WTC11 (cell line): Measurements from ENCODE around the gene ZNF425. TPM values are rescaled to one million over a fixed set of nuclear protein-coding genes. Genes with fewer than 3 reads are reported as not detected.

Source experiments
- ATAC-seq: fragments of 200-7000 bp; cut with Tn5 transposase; 2 replicates; pipeline ENCODE4 v1.10.0; 2021; ENCODE audit warnings: mild to moderate bottlenecking, moderate library complexity
- CTCF ChIA-PET: fragments of 300-600 bp; sonication (Branson Sonifier 250); formaldehyde crosslinking; loops from one replicate; lab custom pipeline; 2021; ENCODE audit warnings: antibody characterized with exemption; lab: Charles Lee
- POLR2A ChIA-PET: fragments of 350-600 bp; sonication (Branson Sonifier 250); formaldehyde crosslinking; loops from one replicate; lab custom pipeline; 2021; ENCODE audit warnings: antibody characterized with exemption; lab: Charles Lee
- DNase-seq: peaks from one replicate; pipeline ENCODE4 v3.0.0; 2021; ENCODE audit warnings: low spot score
- H3K27ac Mint-ChIP-seq: 2 replicates; pipeline ENCODE4 v1.8.0; 2021; ENCODE audit warnings: mixed read lengths
- H3K27me3 Mint-ChIP-seq: 2 replicates; pipeline ENCODE4 v1.8.0; 2021; ENCODE audit warnings: low read depth, mild to moderate bottlenecking, moderate library complexity, mixed read lengths
- H3K36me3 Mint-ChIP-seq: 2 replicates; pipeline ENCODE4 v1.8.0; 2021; ENCODE audit warnings: mixed read lengths
- H3K4me1 Mint-ChIP-seq: 2 replicates; pipeline ENCODE4 v1.8.0; 2022; ENCODE audit warnings: mixed read lengths
- H3K4me3 Mint-ChIP-seq: 2 replicates; pipeline ENCODE4 v1.8.0; 2021; ENCODE audit warnings: mild to moderate bottlenecking, moderate library complexity, mixed read lengths
- H3K9me3 Mint-ChIP-seq: 2 replicates; pipeline ENCODE4 v1.8.0; 2021; ENCODE audit warnings: mixed read lengths
- ELF4 ChIP-seq: sonication (generic); formaldehyde crosslinking; IDR thresholded peaks from 2 replicates; pipeline ENCODE4 v1.8.1; 2022; ENCODE audit warnings: low read depth, mild to moderate bottlenecking, moderate library complexity, missing genetic modification reagents
- FOXP1 ChIP-seq: sonication (generic); formaldehyde crosslinking; IDR thresholded peaks from 2 replicates; pipeline ENCODE4 v1.8.0; 2022; ENCODE audit warnings: missing genetic modification reagents, mild to moderate bottlenecking, moderate library complexity, borderline replicate concordance
- GRHL2 ChIP-seq: fragments of 250-450 bp; sonication (Bioruptor Pico); IDR thresholded peaks from 2 replicates; pipeline ENCODE4 v1.8.0; 2022; ENCODE audit warnings: mild to moderate bottlenecking, moderate library complexity; ENCODE audit not compliant: insufficient replicate concordance, severe bottlenecking
- JAZF1 ChIP-seq: fragments of 250-450 bp; sonication (Bioruptor Pico); IDR thresholded peaks from 2 replicates; pipeline ENCODE4 v1.9.0; 2021; ENCODE audit warnings: moderate library complexity, mild to moderate bottlenecking, inconsistent platforms
- NR3C1 ChIP-seq: sonication (generic); formaldehyde crosslinking; conservative IDR thresholded peaks from 2 replicates; pipeline ENCODE4 v1.8.1; 2023; ENCODE audit warnings: low read depth, mild to moderate bottlenecking, missing genetic modification reagents
- OVOL2 ChIP-seq: fragments of 250-450 bp; sonication (Bioruptor Pico); IDR thresholded peaks from 2 replicates; pipeline ENCODE4 v1.9.0; 2021; ENCODE audit warnings: mild to moderate bottlenecking, borderline replicate concordance
- SMAD4 ChIP-seq: sonication (generic); formaldehyde crosslinking; IDR thresholded peaks from 2 replicates; pipeline ENCODE4 v1.8.0; 2022; ENCODE audit warnings: mild to moderate bottlenecking, missing genetic modification reagents
- ZNF671 ChIP-seq: fragments of 250-450 bp; sonication (Bioruptor Pico); IDR thresholded peaks from 2 replicates; pipeline ENCODE4 v1.8.0; 2021; ENCODE audit warnings: mild to moderate bottlenecking
- total RNA-seq: library from RNA; stranded (reverse); gene quantifications from 3 replicates; pipeline ENCODE4 v1.2.3, GENCODE V29; 2021
- TF ChIP-seq, protein P1 (sequence below): sonication (generic); formaldehyde crosslinking; IDR thresholded peaks from 2 replicates; pipeline ENCODE4 v1.8.1; 2023; ENCODE audit warnings: mild to moderate bottlenecking, missing genetic modification reagents, moderate library complexity
- TF ChIP-seq, protein P2 (sequence below): fragments of 250-450 bp; sonication (Bioruptor Pico); IDR thresholded peaks from 2 replicates; pipeline ENCODE4 v1.9.0; 2021; ENCODE audit warnings: moderate library complexity, mild to moderate bottlenecking, inconsistent platforms, borderline replicate concordance
- TF ChIP-seq, protein P3 (sequence below): fragments of 250-450 bp; sonication (Bioruptor Pico); conservative IDR thresholded peaks from 2 replicates; pipeline ENCODE4 v1.9.0; 2021; ENCODE audit warnings: mild to moderate bottlenecking
- TF ChIP-seq, protein P4 (sequence below): sonication (generic); formaldehyde crosslinking; IDR thresholded peaks from 2 replicates; pipeline ENCODE4 v1.8.1; 2022; ENCODE audit warnings: mild to moderate bottlenecking, moderate library complexity, missing genetic modification reagents
- TF ChIP-seq, protein P5 (sequence below): fragments of 250-450 bp; sonication (Bioruptor Pico); IDR thresholded peaks from 2 replicates; pipeline ENCODE4 v1.8.0; 2021; ENCODE audit warnings: mild to moderate bottlenecking
- TF ChIP-seq, protein P6 (sequence below): sonication (generic); formaldehyde crosslinking; IDR thresholded peaks from 2 replicates; pipeline ENCODE4 v1.8.1; 2023; ENCODE audit warnings: mild to moderate bottlenecking, missing genetic modification reagents, moderate library complexity
- TF ChIP-seq, protein P7 (sequence below): fragments of 200-600 bp; IDR thresholded peaks from 2 replicates; pipeline ENCODE4 v1.8.0; 2022; ENCODE audit warnings: antibody characterized with exemption
- TF ChIP-seq, protein P8 (sequence below): sonication (generic); formaldehyde crosslinking; IDR thresholded peaks from 2 replicates; pipeline ENCODE4 v1.8.1; 2023; ENCODE audit warnings: mild to moderate bottlenecking, missing genetic modification reagents
- TF ChIP-seq, protein P9 (sequence below): sonication (generic); formaldehyde crosslinking; IDR thresholded peaks from 2 replicates; pipeline ENCODE4 v1.8.1; 2022; ENCODE audit warnings: mild to moderate bottlenecking, missing genetic modification reagents, moderate library complexity, borderline replicate concordance
- TF ChIP-seq, protein P10 (sequence below): sonication (generic); formaldehyde crosslinking; IDR thresholded peaks from 2 replicates; pipeline ENCODE4 v1.8.0; 2023; ENCODE audit warnings: missing genetic modification reagents, mild to moderate bottlenecking, borderline replicate concordance

The ZNF425 gene
- total RNA-seq, 1 experiment from 2014 or later = 3.8 TPM

DNA sequence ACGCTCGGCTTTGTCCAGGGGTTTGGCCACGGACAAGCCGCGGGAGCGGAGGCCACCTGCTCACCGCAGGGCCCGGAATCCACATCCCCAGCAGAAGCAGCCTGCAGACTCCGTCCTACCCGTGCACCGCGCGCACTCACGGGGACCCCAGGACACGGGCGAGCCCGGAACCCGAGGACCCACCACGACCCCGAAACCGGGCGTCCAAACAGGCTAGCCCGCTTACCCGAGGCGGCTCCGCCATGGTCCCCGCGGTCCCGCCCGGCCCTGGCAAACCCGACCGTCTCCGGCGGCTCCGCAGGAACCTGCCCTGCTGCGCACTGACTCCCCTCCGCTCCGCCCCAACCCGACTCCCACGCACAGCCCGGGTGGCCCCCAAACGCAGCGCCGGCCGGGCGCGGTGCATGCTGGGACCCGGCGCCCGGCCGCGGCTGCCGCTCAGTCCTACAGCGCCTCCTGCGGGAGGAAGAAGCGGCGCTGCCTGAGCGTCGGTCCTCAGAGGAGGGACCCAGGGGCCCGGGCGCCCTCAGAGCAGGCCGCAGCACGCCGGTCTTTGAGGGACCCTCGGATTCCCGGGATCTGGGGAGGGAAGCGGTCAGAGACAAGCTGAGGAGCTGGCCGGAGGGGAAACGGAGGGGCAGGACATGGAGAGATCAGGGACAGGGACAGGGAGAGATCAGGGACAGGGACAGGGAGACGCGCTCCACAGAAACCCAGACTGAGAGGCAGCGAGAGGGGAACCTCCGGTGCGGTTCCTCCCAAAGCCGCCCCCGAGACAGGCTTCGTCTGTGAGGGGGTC is 35.5 kb downstream of the ZNF425 start, which contains the start of gene ZNF786:
Gene ZNF786 (minus strand): TSS at position 322 of the 799 bp plus-strand sequence. CDS start 78 bp downstream, at position 244.
- Mint-ChIP-seq H3K4me1 (peaks cover 12% of the 10 kb centered on the region), H3K36me3 (peaks cover 23% of the 10 kb centered on the region), H3K4me3 (peak within 1 kb of the TSS; percentile 97), H3K9me3 (peaks cover 6% of the 10 kb centered on the region), H3K27ac (peak within 1 kb of the TSS; percentile 99), H3K27me3 (no peaks in the 10 kb centered on the region; the same call in 1 of the 2 replicates)
- ChIA-PET POLR2A (interaction anchor here (0.6 kb wide), 1 partner anchor 58 kb away, joined by 3 read pairs; no protein-coding TSS in a partner anchor), CTCF (interaction anchor here (0.6 to 1.3 kb wide), 3 partner anchors 22 to 35 kb away, joined by 3 read pairs; partner anchors contain the start of gene ZNF425)
- ATAC-seq (peak; percentile 85), DNase-seq (peak; percentile 83)
- TF ChIP-seq JAZF1 (CRISPR knock-in tag) (no peak), NR3C1 (CRISPR knock-in tag) (no peak), ELF4 (no peak), SMAD4 (no peak), GRHL2 (CRISPR knock-in tag) (no peak), OVOL2 (CRISPR knock-in tag) (no peak), ZNF671 (CRISPR knock-in tag) (no peak), FOXP1 (CRISPR knock-in tag) (peak; percentile 31)
- TF ChIP-seq, protein P1, sequence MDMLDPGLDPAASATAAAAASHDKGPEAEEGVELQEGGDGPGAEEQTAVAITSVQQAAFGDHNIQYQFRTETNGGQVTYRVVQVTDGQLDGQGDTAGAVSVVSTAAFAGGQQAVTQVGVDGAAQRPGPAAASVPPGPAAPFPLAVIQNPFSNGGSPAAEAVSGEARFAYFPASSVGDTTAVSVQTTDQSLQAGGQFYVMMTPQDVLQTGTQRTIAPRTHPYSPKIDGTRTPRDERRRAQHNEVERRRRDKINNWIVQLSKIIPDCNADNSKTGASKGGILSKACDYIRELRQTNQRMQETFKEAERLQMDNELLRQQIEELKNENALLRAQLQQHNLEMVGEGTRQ = no peak; the same call in 1 of the 2 replicates
- TF ChIP-seq, protein P2, sequence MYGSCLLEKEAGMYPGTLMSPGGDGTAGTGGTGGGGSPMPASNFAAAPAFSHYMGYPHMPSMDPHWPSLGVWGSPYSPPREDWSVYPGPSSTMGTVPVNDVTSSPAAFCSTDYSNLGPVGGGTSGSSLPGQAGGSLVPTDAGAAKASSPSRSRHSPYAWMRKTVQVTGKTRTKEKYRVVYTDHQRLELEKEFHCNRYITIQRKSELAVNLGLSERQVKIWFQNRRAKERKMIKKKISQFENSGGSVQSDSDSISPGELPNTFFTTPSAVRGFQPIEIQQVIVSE (CRISPR knock-in tag) = no peak
- TF ChIP-seq, protein P3, sequence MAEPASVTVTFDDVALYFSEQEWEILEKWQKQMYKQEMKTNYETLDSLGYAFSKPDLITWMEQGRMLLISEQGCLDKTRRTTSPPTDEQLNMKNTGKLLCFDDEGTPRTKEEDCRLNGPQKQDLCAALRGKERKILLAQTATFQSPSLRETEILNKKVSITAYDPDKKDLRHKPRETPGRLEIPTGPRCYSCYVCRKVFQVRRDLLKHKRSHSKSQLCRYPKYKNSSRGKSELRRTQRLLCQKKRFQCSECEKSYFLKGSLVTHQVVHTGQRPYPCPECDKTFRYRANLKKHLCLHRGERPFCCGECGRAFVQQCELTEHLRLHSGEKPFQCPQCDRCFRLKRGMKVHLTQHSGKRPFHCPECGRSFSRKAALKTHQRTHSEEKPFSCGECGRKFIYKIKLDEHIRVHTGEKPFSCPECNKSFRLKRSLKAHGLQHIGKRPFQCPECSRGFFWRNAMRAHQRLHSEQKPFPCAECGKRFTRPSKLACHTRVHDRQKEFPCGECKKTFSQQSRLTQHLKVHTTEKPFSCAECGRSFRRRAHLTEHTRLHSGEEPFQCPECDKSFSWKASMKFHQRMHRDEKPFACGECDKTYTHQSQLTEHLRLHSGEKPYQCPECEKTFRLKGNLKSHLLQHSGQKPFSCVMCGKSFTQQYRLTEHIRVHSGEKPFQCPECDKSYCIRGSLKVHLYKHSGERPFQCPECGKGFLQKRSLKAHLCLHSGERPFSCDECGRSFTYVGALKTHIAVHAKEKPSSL = no peak
- TF ChIP-seq, protein P4, sequence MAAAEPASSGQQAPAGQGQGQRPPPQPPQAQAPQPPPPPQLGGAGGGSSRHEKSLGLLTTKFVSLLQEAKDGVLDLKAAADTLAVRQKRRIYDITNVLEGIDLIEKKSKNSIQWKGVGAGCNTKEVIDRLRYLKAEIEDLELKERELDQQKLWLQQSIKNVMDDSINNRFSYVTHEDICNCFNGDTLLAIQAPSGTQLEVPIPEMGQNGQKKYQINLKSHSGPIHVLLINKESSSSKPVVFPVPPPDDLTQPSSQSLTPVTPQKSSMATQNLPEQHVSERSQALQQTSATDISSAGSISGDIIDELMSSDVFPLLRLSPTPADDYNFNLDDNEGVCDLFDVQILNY (CRISPR knock-in tag) = no peak
- TF ChIP-seq, protein P5, sequence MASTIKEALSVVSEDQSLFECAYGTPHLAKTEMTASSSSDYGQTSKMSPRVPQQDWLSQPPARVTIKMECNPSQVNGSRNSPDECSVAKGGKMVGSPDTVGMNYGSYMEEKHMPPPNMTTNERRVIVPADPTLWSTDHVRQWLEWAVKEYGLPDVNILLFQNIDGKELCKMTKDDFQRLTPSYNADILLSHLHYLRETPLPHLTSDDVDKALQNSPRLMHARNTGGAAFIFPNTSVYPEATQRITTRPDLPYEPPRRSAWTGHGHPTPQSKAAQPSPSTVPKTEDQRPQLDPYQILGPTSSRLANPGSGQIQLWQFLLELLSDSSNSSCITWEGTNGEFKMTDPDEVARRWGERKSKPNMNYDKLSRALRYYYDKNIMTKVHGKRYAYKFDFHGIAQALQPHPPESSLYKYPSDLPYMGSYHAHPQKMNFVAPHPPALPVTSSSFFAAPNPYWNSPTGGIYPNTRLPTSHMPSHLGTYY (CRISPR knock-in tag) = no peak
- TF ChIP-seq, protein P6, sequence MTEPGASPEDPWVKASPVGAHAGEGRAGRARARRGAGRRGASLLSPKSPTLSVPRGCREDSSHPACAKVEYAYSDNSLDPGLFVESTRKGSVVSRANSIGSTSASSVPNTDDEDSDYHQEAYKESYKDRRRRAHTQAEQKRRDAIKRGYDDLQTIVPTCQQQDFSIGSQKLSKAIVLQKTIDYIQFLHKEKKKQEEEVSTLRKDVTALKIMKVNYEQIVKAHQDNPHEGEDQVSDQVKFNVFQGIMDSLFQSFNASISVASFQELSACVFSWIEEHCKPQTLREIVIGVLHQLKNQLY (CRISPR knock-in tag) = no peak
- TF ChIP-seq, protein P7, sequence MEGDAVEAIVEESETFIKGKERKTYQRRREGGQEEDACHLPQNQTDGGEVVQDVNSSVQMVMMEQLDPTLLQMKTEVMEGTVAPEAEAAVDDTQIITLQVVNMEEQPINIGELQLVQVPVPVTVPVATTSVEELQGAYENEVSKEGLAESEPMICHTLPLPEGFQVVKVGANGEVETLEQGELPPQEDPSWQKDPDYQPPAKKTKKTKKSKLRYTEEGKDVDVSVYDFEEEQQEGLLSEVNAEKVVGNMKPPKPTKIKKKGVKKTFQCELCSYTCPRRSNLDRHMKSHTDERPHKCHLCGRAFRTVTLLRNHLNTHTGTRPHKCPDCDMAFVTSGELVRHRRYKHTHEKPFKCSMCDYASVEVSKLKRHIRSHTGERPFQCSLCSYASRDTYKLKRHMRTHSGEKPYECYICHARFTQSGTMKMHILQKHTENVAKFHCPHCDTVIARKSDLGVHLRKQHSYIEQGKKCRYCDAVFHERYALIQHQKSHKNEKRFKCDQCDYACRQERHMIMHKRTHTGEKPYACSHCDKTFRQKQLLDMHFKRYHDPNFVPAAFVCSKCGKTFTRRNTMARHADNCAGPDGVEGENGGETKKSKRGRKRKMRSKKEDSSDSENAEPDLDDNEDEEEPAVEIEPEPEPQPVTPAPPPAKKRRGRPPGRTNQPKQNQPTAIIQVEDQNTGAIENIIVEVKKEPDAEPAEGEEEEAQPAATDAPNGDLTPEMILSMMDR = peak; percentile 75
- TF ChIP-seq, protein P8, sequence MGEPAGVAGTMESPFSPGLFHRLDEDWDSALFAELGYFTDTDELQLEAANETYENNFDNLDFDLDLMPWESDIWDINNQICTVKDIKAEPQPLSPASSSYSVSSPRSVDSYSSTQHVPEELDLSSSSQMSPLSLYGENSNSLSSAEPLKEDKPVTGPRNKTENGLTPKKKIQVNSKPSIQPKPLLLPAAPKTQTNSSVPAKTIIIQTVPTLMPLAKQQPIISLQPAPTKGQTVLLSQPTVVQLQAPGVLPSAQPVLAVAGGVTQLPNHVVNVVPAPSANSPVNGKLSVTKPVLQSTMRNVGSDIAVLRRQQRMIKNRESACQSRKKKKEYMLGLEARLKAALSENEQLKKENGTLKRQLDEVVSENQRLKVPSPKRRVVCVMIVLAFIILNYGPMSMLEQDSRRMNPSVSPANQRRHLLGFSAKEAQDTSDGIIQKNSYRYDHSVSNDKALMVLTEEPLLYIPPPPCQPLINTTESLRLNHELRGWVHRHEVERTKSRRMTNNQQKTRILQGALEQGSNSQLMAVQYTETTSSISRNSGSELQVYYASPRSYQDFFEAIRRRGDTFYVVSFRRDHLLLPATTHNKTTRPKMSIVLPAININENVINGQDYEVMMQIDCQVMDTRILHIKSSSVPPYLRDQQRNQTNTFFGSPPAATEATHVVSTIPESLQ (CRISPR knock-in tag) = no peak
- TF ChIP-seq, protein P9, sequence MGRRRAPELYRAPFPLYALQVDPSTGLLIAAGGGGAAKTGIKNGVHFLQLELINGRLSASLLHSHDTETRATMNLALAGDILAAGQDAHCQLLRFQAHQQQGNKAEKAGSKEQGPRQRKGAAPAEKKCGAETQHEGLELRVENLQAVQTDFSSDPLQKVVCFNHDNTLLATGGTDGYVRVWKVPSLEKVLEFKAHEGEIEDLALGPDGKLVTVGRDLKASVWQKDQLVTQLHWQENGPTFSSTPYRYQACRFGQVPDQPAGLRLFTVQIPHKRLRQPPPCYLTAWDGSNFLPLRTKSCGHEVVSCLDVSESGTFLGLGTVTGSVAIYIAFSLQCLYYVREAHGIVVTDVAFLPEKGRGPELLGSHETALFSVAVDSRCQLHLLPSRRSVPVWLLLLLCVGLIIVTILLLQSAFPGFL = no peak
- TF ChIP-seq, protein P10, sequence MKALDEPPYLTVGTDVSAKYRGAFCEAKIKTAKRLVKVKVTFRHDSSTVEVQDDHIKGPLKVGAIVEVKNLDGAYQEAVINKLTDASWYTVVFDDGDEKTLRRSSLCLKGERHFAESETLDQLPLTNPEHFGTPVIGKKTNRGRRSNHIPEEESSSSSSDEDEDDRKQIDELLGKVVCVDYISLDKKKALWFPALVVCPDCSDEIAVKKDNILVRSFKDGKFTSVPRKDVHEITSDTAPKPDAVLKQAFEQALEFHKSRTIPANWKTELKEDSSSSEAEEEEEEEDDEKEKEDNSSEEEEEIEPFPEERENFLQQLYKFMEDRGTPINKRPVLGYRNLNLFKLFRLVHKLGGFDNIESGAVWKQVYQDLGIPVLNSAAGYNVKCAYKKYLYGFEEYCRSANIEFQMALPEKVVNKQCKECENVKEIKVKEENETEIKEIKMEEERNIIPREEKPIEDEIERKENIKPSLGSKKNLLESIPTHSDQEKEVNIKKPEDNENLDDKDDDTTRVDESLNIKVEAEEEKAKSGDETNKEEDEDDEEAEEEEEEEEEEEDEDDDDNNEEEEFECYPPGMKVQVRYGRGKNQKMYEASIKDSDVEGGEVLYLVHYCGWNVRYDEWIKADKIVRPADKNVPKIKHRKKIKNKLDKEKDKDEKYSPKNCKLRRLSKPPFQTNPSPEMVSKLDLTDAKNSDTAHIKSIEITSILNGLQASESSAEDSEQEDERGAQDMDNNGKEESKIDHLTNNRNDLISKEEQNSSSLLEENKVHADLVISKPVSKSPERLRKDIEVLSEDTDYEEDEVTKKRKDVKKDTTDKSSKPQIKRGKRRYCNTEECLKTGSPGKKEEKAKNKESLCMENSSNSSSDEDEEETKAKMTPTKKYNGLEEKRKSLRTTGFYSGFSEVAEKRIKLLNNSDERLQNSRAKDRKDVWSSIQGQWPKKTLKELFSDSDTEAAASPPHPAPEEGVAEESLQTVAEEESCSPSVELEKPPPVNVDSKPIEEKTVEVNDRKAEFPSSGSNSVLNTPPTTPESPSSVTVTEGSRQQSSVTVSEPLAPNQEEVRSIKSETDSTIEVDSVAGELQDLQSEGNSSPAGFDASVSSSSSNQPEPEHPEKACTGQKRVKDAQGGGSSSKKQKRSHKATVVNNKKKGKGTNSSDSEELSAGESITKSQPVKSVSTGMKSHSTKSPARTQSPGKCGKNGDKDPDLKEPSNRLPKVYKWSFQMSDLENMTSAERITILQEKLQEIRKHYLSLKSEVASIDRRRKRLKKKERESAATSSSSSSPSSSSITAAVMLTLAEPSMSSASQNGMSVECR (CRISPR knock-in tag) = no peak
